Tibial artery (tissue), 4 donors: ENCODE results near the gene NSG1.

ENCODE experiments used
- DNase-seq, 2 donors: peaks; one replicate each; pipeline ENCODE4 v3.0.0-alpha.2; 2019
- H3K27ac ChIP-seq, 2 donors: fragments of 200-600 bp; sonication (generic) in 1 of 2; 1 replicate in 1 of 2; 2 replicates in 1 of 2; pipeline ENCODE4 v1.5.1; 2018 to 2019; ENCODE audit warnings: mild to moderate bottlenecking in 1 of 2
- H3K27me3 ChIP-seq, 2 donors: fragments of 200-600 bp; sonication (generic) in 1 of 2; one replicate each; pipeline versions ENCODE4 v1.5.1 to v1.6.0; 2016 to 2019
- H3K36me3 ChIP-seq, 3 donors: fragments of 200-600 bp; sonication (generic) in 2 of 3; one replicate each; pipeline ENCODE4 v1.5.1; 2016 to 2019; ENCODE audit warnings: mild to moderate bottlenecking in 2 of 3
- H3K4me1 ChIP-seq, 4 donors: fragments of 200-600 bp; sonication (generic) in 2 of 4; 1 replicate in 3 of 4; 2 replicates in 1 of 4; pipeline ENCODE4 v1.5.1; 2016 to 2019
- H3K4me3 ChIP-seq, 2 donors: fragments of 200-600 bp; sonication (generic) in 1 of 2; 1 replicate in 1 of 2; 2 replicates in 1 of 2; pipeline ENCODE4 v1.5.1; 2018 to 2019; ENCODE audit warnings: mild to moderate bottlenecking in 2 of 2
- H3K9me3 ChIP-seq, 3 donors: fragments of 200-600 bp; sonication (generic) in 1 of 3; one replicate each; pipeline ENCODE4 v1.5.1; 2016 to 2019
- intact Hi-C: fragments of 100-400 bp; cut with DNase I; formaldehyde crosslinking; loops from one replicate; pipeline ENCODE4 v1.15.0; 2023; ENCODE audit warnings: low total_unique reads
- TF ChIP-seq, protein P1 (sequence below), 2 experiments: fragments of 200-600 bp in 1 of 2; fragments of 450-650 bp in 1 of 2; IDR thresholded peaks; one replicate each; pipeline ENCODE4 v1.5.1; 2017 to 2019; ENCODE audit warnings: antibody characterized with exemption in 2 of 2, mild to moderate bottlenecking in 1 of 2, moderate library complexity in 1 of 2

Gene NSG1

DNA sequence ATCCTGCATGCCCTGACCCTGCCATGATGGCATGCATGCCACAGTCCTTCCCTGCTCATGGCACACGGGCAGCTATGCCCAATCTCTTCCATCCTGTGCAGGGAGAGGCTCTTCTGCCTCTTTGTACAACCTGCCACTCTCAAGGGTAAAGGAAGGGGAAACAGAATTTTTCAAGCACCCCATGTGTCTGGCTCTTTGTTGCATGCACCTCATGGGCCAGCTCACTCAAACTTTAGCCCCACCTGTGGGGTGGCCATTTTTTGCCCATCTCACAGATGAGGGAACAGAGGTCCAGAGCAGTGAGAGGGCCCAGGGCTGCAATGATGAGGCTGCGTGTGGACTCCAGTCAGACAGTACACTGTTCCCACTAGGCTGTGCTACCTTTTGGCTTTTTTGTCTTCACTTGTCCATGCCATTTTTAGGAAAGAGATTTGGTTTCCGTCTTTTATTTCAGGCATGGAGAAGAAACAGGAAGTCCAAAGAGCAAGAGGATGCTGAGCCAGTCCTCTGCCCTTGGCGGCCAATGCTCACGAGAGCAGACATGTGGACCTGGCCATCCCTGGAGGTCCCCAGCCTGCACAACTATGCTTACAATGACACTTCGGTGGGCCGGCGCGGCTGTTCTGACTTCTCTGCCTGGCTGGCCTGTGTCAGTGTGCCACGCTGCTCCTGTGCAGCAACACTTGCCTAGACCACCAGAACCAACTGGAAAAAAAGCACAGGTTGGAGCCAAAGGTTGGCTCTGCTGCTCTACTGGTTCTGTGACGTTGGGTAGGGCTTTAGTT is 45.6 kb downstream of the NSG1 start:
- TF ChIP-seq, protein P1, sequence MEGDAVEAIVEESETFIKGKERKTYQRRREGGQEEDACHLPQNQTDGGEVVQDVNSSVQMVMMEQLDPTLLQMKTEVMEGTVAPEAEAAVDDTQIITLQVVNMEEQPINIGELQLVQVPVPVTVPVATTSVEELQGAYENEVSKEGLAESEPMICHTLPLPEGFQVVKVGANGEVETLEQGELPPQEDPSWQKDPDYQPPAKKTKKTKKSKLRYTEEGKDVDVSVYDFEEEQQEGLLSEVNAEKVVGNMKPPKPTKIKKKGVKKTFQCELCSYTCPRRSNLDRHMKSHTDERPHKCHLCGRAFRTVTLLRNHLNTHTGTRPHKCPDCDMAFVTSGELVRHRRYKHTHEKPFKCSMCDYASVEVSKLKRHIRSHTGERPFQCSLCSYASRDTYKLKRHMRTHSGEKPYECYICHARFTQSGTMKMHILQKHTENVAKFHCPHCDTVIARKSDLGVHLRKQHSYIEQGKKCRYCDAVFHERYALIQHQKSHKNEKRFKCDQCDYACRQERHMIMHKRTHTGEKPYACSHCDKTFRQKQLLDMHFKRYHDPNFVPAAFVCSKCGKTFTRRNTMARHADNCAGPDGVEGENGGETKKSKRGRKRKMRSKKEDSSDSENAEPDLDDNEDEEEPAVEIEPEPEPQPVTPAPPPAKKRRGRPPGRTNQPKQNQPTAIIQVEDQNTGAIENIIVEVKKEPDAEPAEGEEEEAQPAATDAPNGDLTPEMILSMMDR (IDR thresholded peaks at IDR 0.05): no peak
- H3K9me3 ChIP-seq: no peaks in the 10 kb centered on the region
- H3K4me3 ChIP-seq: no peak overlapping the region
- H3K27ac ChIP-seq: no peak overlapping the region
- no peaks in the 10 kb centered on the region for H3K4me1 ChIP-seq
- peaks cover 27 to 64% (median 53%) of the 10 kb centered on the region in 3 donors for H3K36me3 ChIP-seq
- no peak for DNase-seq
- intact Hi-C loops: no loop called here
- no peaks in the 10 kb centered on the region for H3K27me3 ChIP-seq

DNA sequence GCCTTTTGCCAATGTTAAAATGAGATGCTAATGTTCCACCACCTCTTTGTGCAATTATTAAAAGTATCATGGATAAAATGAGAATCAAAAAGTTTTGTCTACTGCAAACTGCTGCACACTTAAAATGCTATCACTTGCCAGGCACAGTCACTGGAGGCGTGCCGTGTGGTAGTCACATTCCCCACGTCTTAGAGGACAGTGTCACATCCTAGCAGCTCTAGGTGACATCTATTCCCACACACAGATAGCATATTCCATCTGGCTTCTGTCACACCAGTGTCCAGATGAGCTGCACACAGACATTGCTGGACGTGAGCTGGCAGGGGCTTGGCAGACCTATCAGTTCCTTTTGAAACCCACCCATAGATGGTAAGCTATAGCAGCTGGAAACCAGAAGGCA is 47.0 kb downstream of the NSG1 start:
- no peak for DNase-seq
- Histone ChIP-seq H3K27me3 (no peaks in the 10 kb centered on the region), H3K27ac (no peak overlapping the region), H3K4me1 (no peaks in the 10 kb centered on the region), H3K4me3 (no peak overlapping the region), H3K36me3 (peaks cover 34 to 65% (median 51%) of the 10 kb centered on the region in 3 donors), H3K9me3 (no peaks in the 10 kb centered on the region)
- TF ChIP-seq, protein P1 (IDR thresholded peaks at IDR 0.05): no peak
- intact Hi-C loops: no loop called here

DNA sequence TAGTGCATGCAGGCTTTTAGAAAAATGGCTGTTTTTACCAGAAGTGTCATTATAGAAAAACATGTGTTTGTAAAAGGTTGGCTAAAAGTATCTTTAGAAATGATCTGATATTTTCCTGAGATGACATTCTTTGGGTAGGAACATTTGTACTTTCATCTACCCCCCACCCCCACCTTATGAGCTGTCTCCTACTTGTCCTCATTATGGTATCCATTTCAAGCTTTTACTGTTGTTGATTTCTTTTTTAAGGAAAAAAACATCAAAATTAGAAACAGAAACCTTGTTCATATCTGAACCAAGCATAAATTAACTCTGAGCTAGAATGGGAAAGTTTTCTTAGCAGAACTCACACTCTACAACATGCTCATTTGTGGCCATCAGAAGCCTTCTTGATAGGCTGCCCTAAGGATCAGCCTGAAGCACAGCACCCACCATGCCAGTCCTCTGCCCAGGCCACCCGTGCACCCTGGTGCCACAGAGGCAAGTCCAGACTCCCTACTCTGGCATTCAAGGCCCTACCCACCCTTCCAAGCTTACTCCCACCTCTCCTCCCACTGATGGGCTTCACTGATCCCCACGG is 49.4 kb downstream of the NSG1 start:
- H3K36me3 ChIP-seq: peaks cover 34 to 65% (median 56%) of the 10 kb centered on the region in 3 donors

DNA sequence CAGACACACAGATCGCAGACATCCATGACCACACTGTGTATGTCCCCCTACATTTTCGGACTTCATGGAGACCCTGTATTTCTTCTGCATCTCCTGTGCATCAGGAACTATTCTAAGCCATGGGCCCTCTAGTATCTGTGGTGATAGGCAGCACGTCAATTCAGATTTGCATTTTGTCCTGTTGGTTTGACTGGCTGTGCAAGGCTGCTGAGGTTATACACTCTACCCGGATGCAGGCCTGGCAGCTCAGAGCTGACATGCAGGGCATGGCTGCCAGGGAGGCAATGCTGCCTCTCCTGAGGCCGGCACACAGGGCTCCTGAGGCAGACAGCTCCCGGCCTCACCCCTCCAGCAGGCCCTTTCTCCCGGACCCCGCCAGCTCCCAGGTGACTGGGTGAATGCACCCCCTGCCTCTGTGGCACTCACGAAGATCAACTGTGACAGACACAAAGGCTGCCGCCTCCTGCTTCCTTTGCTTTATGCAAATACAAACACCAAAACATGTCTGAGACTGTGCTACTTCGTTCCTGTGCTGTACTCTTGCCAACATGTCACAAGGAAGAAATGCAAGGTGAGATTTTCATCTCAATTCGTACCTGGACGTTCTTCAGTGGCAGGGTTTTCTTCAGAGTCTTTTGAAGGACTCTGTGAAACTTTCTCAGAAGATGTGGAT is 51.0 kb downstream of the NSG1 start:
- H3K9me3 ChIP-seq: no peaks in the 10 kb centered on the region
- H3K4me3 ChIP-seq: no peak overlapping the region
- DNase-seq: no peak
- intact Hi-C loops: no loop called here
- TF ChIP-seq, protein P1 (IDR thresholded peaks at IDR 0.05): no peak
- no peaks in the 10 kb centered on the region for H3K27me3 ChIP-seq
- H3K36me3 ChIP-seq: peaks cover 37 to 50% (median 45%) of the 10 kb centered on the region in 3 donors
- no peak overlapping the region for H3K27ac ChIP-seq
- H3K4me1 ChIP-seq: no peaks in the 10 kb centered on the region

More for the DNA sequence above, 49.4 kb downstream of the NSG1 start:
- intact Hi-C loops: no loop called here
- no peaks in the 10 kb centered on the region for H3K4me1 ChIP-seq
- DNase-seq: no peak
- no peak overlapping the region for H3K27ac ChIP-seq
- H3K9me3 ChIP-seq: no peaks in the 10 kb centered on the region
- TF ChIP-seq, protein P1 (IDR thresholded peaks at IDR 0.05): no peak
- H3K4me3 ChIP-seq: no peak overlapping the region
- no peaks in the 10 kb centered on the region for H3K27me3 ChIP-seq

DNA sequence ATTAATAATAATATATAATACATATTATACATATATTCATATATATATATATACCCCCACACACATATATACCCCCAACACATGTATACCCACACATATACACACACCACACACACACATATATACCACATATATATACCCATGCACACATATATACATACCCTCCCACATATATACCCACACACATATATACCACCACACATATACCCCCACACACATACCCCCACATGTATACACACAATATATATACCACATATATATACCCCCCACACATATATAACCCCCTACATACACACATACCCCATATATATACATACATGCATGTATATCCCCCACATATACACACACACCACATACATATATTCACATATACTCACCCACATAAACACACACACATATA is 52.0 kb downstream of the NSG1 start:
- H3K4me3 ChIP-seq: no peak overlapping the region
- no peaks in the 10 kb centered on the region for H3K9me3 ChIP-seq
- H3K27me3 ChIP-seq: no peaks in the 10 kb centered on the region
- intact Hi-C loops: no loop called here
- no peak overlapping the region for H3K27ac ChIP-seq
- H3K36me3 ChIP-seq: peaks cover 32 to 41% (median 40%) of the 10 kb centered on the region in 3 donors
- H3K4me1 ChIP-seq: no peaks in the 10 kb centered on the region
- TF ChIP-seq, protein P1 (IDR thresholded peaks at IDR 0.05): no peak
- DNase-seq: no peak
